ENCODE measurements around the gene CLDN6. TPM values are rescaled to one million over a fixed set of nuclear protein-coding genes. Genes with fewer than 3 reads are reported as not detected.

The CLDN6 gene
- polyA plus RNA-seq, 1 experiment, result 0.07 TPM

- Histone ChIP-seq H3K27ac (ENCODE audit: low read depth, low read length) (peak overlapping the region; percentile 99), H3K9me3 (ENCODE audit: control insufficient read depth, insufficient read depth, low read length) (no peaks in the 10 kb centered on the region; the same call in 1 of the 2 replicates), H3K27me3 (ENCODE audit: control insufficient read depth, insufficient read depth, low read length) (peaks cover 5% of the 10 kb centered on the region), H3K4me3 (ENCODE audit: low read depth, low read length) (peak overlapping the region; percentile 94)
- no peak for TF ChIP-seq CTCF (IDR thresholded peaks at IDR 0.05; ENCODE audit: low read depth, low read length)
- peak; percentile 72 for DNase-seq (ENCODE audit: low read depth, low spot score)
- ChIA-PET CTCF (interaction anchor here (0.6 to 3.1 kb wide), 2 partner anchors 11 to 138 kb away, joined by 3 to 13 read pairs; partner anchors contain the start of gene FLYWCH2), POLR2A (interaction anchor here (0.7 to 3.8 kb wide), 13 partner anchors 8 to 129 kb away, joined by 3 to 30 read pairs (median 7); partner anchors contain the start of genes CLDN9 and PKMYT1)
Measured at GRCh38 chr16:3020604-3021448, 2.8 kb upstream of the CLDN6 start.

GRCh38 chr16:3020247-3020603 is 2.2 kb upstream of the CLDN6 start, which contains the start of gene TNFRSF12A:
Gene TNFRSF12A, plus strand, starts transcription at chr16:3020368. Its CDS starts 30 bp downstream, at chr16:3020398.
- POLR2A ChIA-PET, result interaction anchor here (0.8 to 3.8 kb wide), 9 partner anchors 8 to 129 kb away, joined by 3 to 30 read pairs (median 8); partner anchors contain the start of gene PKMYT1
- H3K27ac ChIP-seq (ENCODE audit: low read depth, low read length), result peak within 1 kb of the TSS; percentile 99
- DNase-seq (ENCODE audit: low read depth, low spot score), result no peak
- CTCF ChIA-PET, result interaction anchor here (0.6 to 3.1 kb wide), 4 partner anchors 9 to 137 kb away, joined by 3 to 13 read pairs (median 3); partner anchors contain the start of gene FLYWCH2
- H3K27me3 ChIP-seq (ENCODE audit: control insufficient read depth, insufficient read depth, low read length), result peaks cover 5% of the 10 kb centered on the region
- H3K4me3 ChIP-seq (ENCODE audit: low read depth, low read length), result peak within 1 kb of the TSS; percentile 94
- H3K9me3 ChIP-seq (ENCODE audit: control insufficient read depth, insufficient read depth, low read length), result no peaks in the 10 kb centered on the region; the same call in 1 of the 2 replicates
- TF ChIP-seq CTCF (IDR thresholded peaks at IDR 0.05; ENCODE audit: low read depth, low read length), result no peak

GRCh38 chr16:3019594-3020246 is 1.7 kb upstream of the CLDN6 start:
- H3K27ac ChIP-seq (ENCODE audit: low read depth, low read length), result peak overlapping the region; percentile 21

GRCh38 chr16:3017344-3017743 is 639 bp downstream of the CLDN6 start:
- Histone ChIP-seq H3K9me3 (ENCODE audit: control insufficient read depth, insufficient read depth, low read length) (no peaks in the 10 kb centered on the region; the same call in 1 of the 2 replicates), H3K4me3 (ENCODE audit: low read depth, low read length) (no peak overlapping the region), H3K27me3 (ENCODE audit: control insufficient read depth, insufficient read depth, low read length) (peaks cover 25% of the 10 kb centered on the region), H3K27ac (ENCODE audit: low read depth, low read length) (no peak overlapping the region)
- CTCF ChIA-PET, result no interaction called here
- POLR2A ChIA-PET, result no interaction called here
- DNase-seq (ENCODE audit: low read depth, low spot score), result no peak
- no peak for TF ChIP-seq CTCF (IDR thresholded peaks at IDR 0.05; ENCODE audit: low read depth, low read length)

More at GRCh38 chr16:3019594-3020246, 1.7 kb upstream of the CLDN6 start:
- Histone ChIP-seq H3K4me3 (ENCODE audit: low read depth, low read length) (peak overlapping the region; percentile 63), H3K9me3 (ENCODE audit: control insufficient read depth, insufficient read depth, low read length) (no peaks in the 10 kb centered on the region; the same call in 1 of the 2 replicates), H3K27me3 (ENCODE audit: control insufficient read depth, insufficient read depth, low read length) (peaks cover 5% of the 10 kb centered on the region)
- ChIA-PET CTCF (interaction anchor here (0.6 to 3.1 kb wide), 4 partner anchors 10 to 110 kb away, joined by 3 to 13 read pairs (median 4); no protein-coding TSS in a partner anchor), POLR2A (interaction anchor here (1.6 to 3.8 kb wide), 6 partner anchors 9 to 47 kb away, joined by 5 to 30 read pairs (median 9); partner anchors contain the start of gene PKMYT1)
- TF ChIP-seq CTCF (IDR thresholded peaks at IDR 0.05; ENCODE audit: low read depth, low read length), result no peak
- no peak for DNase-seq (ENCODE audit: low read depth, low spot score)
